Hepatocyte (in vitro differentiated cells): ENCODE measurements around the gene DAB2IP. TPM values are rescaled to one million over a fixed set of nuclear protein-coding genes. Genes with fewer than 3 reads are reported as not detected.

ENCODE experiments used
- DNase-seq: peaks from one replicate; pipeline ENCODE4 v3.0.0-alpha.2; 2016; ENCODE audit warnings: low spot score
- H2AFZ ChIP-seq: fragments of 200-600 bp; sonication (generic); 2 replicates; pipeline ENCODE4 v1.6.0; 2016; ENCODE audit warnings: antibody characterized with exemption, mild to moderate bottlenecking
- H3K27ac ChIP-seq: fragments of 200-600 bp; sonication (generic); 2 replicates; pipeline ENCODE4 v1.5.1; 2016; ENCODE audit warnings: mild to moderate bottlenecking
- H3K27me3 ChIP-seq: fragments of 200-600 bp; sonication (generic); 2 replicates; pipeline ENCODE4 v1.6.1; 2016
- H3K36me3 ChIP-seq: fragments of 200-600 bp; sonication (generic); replicated peaks from 2 replicates; pipeline ENCODE4 v1.5.1; 2016; ENCODE audit warnings: low read depth; ENCODE audit not compliant: insufficient read depth
- H3K4me1 ChIP-seq: fragments of 200-600 bp; sonication (generic); 2 replicates; pipeline ENCODE4 v1.5.1; 2016; ENCODE audit warnings: mild to moderate bottlenecking, moderate library complexity; ENCODE audit not compliant: insufficient read depth
- H3K4me2 ChIP-seq: fragments of 200-600 bp; sonication (generic); 2 replicates; pipeline ENCODE4 v1.6.0; 2016
- H3K4me3 ChIP-seq: fragments of 200-600 bp; sonication (generic); 2 replicates; pipeline ENCODE4 v1.5.1; 2016; ENCODE audit warnings: mild to moderate bottlenecking
- H3K79me2 ChIP-seq: fragments of 200-600 bp; sonication (generic); 2 replicates; pipeline ENCODE4 v1.6.0; 2017; ENCODE audit warnings: mild to moderate bottlenecking
- H3K9me2 ChIP-seq: fragments of 200-600 bp; sonication (generic); replicated peaks from 2 replicates; pipeline ENCODE4 v1.6.0; 2017; ENCODE audit warnings: mild to moderate bottlenecking; ENCODE audit not compliant: insufficient read depth
- H3K9me3 ChIP-seq: fragments of 200-600 bp; sonication (generic); 2 replicates; pipeline ENCODE4 v1.5.1; 2016; ENCODE audit warnings: low read depth, mild to moderate bottlenecking
- H4K20me1 ChIP-seq: fragments of 200-600 bp; sonication (generic); 2 replicates; pipeline ENCODE4 v1.6.0; 2016; ENCODE audit warnings: mild to moderate bottlenecking; ENCODE audit not compliant: insufficient read depth, poor library complexity, severe bottlenecking
- EZH2 ChIP-seq: fragments of 200-600 bp; sonication (generic); IDR thresholded peaks from 2 replicates; pipeline ENCODE4 v1.6.1; 2016; ENCODE audit warnings: antibody characterized with exemption, mild to moderate bottlenecking, borderline replicate concordance
- EZH2phosphoT487 ChIP-seq: fragments of 200-600 bp; sonication (generic); IDR thresholded peaks from one replicate; pipeline ENCODE4 v1.6.1; 2018; ENCODE audit warnings: antibody characterized with exemption, mild to moderate bottlenecking, low read depth, moderate library complexity; ENCODE audit not compliant: unreplicated experiment, severe bottlenecking
- WGBS: methylation state at CpG from one replicate; pipeline ENCODE4 v1.1.6; 2016; ENCODE audit warnings: low lambda C conversion rate; ENCODE audit errors: missing lambda C conversion rate; 5-methylcytosine and 5-hydroxymethylcytosine counted together
- polyA plus RNA-seq: library from polyadenylated mRNA; unstranded; fragments of >200 nt; fragmentation: Nextera tagmentation; extraction: Ambion mirVana; gene quantifications from 2 replicates; pipeline ENCODE4 v1.2.1, GENCODE V29; 2016
- total RNA-seq: library from RNA; depleted of rRNA; stranded (reverse); fragments of >200 nt; gene quantifications from 2 replicates; pipeline ENCODE4 v1.2.3, GENCODE V29; 2014
- TF ChIP-seq, protein P1 (sequence below): fragments of 200-600 bp; sonication (generic); IDR thresholded peaks from 2 replicates; pipeline ENCODE4 v1.5.1; 2016; ENCODE audit warnings: antibody characterized with exemption, mild to moderate bottlenecking; ENCODE audit not compliant: poor library complexity

Gene DAB2IP
- total and polyA plus RNA-seq, 2 experiments from 2014 or later: 11.6 to 31.0 TPM

DNA sequence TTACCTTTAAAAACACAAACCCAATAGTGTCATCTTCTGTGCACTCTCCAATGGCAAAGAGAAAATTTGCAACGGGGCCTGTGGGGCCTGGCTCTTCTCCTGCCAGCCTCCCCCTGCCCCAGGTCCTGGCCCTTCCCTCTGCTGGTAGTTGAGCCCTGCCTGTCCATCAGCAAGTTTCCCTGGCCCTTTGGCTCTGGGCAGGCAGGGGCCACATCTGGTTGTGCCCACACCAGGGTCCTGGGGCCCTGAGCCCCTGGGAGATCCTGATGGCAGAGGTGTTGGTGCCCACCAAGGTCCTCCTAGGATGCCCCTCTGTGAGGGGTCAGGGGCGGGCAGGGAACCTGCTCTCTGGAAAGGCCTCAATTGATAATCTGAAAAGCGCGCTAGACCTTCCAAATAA, 157.3 kb downstream of the DAB2IP start:
- TF ChIP-seq, protein P1, sequence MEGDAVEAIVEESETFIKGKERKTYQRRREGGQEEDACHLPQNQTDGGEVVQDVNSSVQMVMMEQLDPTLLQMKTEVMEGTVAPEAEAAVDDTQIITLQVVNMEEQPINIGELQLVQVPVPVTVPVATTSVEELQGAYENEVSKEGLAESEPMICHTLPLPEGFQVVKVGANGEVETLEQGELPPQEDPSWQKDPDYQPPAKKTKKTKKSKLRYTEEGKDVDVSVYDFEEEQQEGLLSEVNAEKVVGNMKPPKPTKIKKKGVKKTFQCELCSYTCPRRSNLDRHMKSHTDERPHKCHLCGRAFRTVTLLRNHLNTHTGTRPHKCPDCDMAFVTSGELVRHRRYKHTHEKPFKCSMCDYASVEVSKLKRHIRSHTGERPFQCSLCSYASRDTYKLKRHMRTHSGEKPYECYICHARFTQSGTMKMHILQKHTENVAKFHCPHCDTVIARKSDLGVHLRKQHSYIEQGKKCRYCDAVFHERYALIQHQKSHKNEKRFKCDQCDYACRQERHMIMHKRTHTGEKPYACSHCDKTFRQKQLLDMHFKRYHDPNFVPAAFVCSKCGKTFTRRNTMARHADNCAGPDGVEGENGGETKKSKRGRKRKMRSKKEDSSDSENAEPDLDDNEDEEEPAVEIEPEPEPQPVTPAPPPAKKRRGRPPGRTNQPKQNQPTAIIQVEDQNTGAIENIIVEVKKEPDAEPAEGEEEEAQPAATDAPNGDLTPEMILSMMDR: no peak
- TF ChIP-seq EZH2phosphoT487 (no peak), EZH2 (no peak)
- H3K9me3 ChIP-seq: no peaks in the 10 kb centered on the region
- no peaks in the 10 kb centered on the region for H3K36me3 ChIP-seq
- no peaks in the 10 kb centered on the region for H3K4me1 ChIP-seq
- H3K79me2 ChIP-seq: no peaks in the 10 kb centered on the region
- 92% methylated on average over 4 of the region's 4 CpGs for WGBS
- H3K9me2 ChIP-seq: no peaks in the 10 kb centered on the region
- H3K27me3 ChIP-seq: no peaks in the 10 kb centered on the region
- H3K27ac ChIP-seq: no peak overlapping the region
- H3K4me2 ChIP-seq: no peak overlapping the region
- no peaks in the 10 kb centered on the region for H4K20me1 ChIP-seq
- H2AFZ ChIP-seq: no peak overlapping the region
- H3K4me3 ChIP-seq: no peak overlapping the region
- no peak for DNase-seq

DNA sequence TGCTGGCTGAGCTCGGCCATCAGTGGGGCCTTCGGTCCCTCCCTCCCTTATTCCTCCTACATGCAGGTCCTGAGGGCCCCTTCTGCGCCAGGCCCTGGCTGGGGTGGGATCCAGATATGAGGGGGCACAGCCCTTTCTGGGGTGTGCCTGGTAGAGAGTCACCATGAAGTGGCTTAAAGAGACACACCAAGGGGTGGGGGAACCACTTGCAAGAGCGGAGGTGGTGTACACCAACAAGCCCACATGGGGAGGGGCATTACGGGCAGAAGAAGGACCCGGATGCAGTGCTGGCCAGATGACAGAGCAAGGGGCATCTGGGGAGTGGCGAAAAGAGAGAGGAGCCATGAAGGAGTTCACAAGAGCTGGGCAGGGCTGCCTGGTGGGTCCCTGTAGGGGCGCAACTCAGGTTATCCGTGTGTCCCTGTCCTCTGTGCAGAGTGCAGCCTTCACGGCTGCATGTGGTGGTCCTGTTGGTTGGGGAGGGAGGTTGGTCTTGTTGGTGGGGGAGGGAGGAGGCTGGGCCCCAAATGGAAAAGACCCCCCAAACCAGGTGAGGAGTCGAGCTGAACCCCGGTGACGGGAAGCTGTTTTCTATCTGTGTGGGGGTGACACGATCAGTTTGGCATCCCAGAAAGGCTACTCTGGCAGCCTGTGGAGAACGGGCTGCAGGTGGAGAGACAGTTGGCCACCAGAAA, 158.1 kb downstream of the DAB2IP start:
- Histone ChIP-seq H3K27me3 (no peaks in the 10 kb centered on the region), H3K9me2 (no peaks in the 10 kb centered on the region), H3K4me1 (no peaks in the 10 kb centered on the region), H2AFZ (no peak overlapping the region), H3K4me3 (no peak overlapping the region), H3K27ac (no peak overlapping the region), H4K20me1 (no peaks in the 10 kb centered on the region), H3K4me2 (no peak overlapping the region), H3K36me3 (no peaks in the 10 kb centered on the region), H3K9me3 (no peaks in the 10 kb centered on the region), H3K79me2 (no peaks in the 10 kb centered on the region)
- DNase-seq: no peak
- 80% methylated on average over 15 of the region's 15 CpGs for WGBS
- TF ChIP-seq EZH2phosphoT487 (no peak), EZH2 (no peak)
- TF ChIP-seq, protein P1: no peak

DNA sequence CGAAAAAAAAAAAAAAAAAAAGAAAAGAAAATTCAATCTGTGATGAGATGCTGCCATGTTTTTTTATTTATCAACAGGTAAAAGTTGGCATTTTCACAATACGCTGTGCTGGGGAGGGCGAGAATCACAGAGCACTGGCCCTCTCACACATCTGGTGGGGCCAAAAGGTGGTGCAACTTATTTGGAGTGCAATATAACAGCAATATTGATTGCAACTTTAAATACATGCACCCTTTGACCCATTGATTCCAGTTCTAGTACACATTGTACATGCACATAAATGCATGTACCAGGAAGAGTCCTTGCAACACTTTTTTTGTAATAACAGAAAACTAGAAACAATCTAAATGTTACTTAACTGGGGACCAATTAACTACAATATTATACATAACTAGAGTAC, 159.1 kb downstream of the DAB2IP start:
- Histone ChIP-seq H3K27ac (no peak overlapping the region), H3K4me2 (no peak overlapping the region), H3K9me3 (no peaks in the 10 kb centered on the region), H3K4me3 (no peak overlapping the region), H4K20me1 (no peaks in the 10 kb centered on the region), H3K4me1 (no peaks in the 10 kb centered on the region), H3K27me3 (no peaks in the 10 kb centered on the region), H3K79me2 (no peaks in the 10 kb centered on the region), H3K9me2 (no peaks in the 10 kb centered on the region), H2AFZ (no peak overlapping the region), H3K36me3 (no peaks in the 10 kb centered on the region)
- DNase-seq: no peak
- no peak for TF ChIP-seq EZH2phosphoT487
- TF ChIP-seq, protein P1: no peak
- TF ChIP-seq EZH2: no peak
- WGBS: 93% methylated on average over 3 of the region's 3 CpGs
